HFF-Myc (cell line): ENCODE measurements around the gene PET100.

Source experiments
- DNase-seq: peaks from one replicate; pipeline ENCODE4 v3.0.0-alpha.2; 2011; ENCODE audit warnings: low read depth; ENCODE audit errors: extremely low read depth
- H3K4me3 ChIP-seq: replicated peaks from 2 replicates; pipeline ENCODE4 v1.5.1; 2011; ENCODE audit warnings: low read depth, mild to moderate bottlenecking, control low read depth, low read length
- TF ChIP-seq, protein P1 (sequence below): IDR thresholded peaks from 2 replicates; pipeline ENCODE4 v1.5.1; 2012; ENCODE audit warnings: mild to moderate bottlenecking, low read depth, low read length, control low read depth; ENCODE audit errors: missing control alignments

Gene PET100, protein sequence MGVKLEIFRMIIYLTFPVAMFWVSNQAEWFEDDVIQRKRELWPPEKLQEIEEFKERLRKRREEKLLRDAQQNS

DNA sequence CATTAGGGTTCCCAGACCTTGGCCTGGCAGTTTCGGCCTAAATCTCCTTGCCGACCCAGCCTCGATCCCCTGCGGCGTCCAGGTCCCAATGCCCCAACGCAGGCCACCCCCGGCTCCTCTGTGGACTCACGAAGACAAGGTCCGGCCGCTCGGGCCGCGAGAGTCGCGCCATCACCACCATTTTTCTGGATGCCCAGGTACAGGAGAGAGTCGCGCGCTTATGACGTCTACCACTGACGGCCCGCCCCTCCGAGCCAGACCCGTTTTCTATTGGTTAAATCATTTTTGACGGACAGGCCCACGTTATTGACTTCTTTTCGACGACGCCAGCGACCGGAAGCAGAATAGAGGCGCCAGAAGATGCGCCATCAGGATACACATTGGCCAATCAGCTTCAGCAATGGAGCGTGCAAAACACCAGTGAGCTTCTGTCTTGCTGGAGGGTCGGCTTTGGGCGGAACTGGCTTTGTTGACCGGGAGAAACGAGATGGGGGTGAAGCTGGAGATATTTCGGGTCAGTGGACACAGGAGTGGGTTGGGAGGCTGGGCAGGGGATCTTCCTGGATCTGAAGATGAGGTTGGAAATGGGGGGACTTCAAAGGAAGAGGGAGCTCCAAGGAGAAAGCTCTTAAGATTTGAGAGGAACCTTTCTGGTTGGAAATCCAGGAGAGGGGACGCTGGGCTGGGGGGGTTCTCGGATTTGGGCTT lies at the start of gene PET100, which contains the start of gene XAB2:
Gene PET100, plus strand, starts transcription at position 447 of the 708 bp plus-strand sequence. Its CDS starts 41 bp downstream, at position 488.
Gene XAB2, minus strand, starts transcription at position 199 of the 708 bp plus-strand sequence. Its CDS starts 18 bp downstream, at position 181.
- TF ChIP-seq, protein P1, sequence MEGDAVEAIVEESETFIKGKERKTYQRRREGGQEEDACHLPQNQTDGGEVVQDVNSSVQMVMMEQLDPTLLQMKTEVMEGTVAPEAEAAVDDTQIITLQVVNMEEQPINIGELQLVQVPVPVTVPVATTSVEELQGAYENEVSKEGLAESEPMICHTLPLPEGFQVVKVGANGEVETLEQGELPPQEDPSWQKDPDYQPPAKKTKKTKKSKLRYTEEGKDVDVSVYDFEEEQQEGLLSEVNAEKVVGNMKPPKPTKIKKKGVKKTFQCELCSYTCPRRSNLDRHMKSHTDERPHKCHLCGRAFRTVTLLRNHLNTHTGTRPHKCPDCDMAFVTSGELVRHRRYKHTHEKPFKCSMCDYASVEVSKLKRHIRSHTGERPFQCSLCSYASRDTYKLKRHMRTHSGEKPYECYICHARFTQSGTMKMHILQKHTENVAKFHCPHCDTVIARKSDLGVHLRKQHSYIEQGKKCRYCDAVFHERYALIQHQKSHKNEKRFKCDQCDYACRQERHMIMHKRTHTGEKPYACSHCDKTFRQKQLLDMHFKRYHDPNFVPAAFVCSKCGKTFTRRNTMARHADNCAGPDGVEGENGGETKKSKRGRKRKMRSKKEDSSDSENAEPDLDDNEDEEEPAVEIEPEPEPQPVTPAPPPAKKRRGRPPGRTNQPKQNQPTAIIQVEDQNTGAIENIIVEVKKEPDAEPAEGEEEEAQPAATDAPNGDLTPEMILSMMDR: no peak
- DNase-seq: peak; percentile 98
- H3K4me3 ChIP-seq: peak within 1 kb of the TSS; percentile 98

DNA sequence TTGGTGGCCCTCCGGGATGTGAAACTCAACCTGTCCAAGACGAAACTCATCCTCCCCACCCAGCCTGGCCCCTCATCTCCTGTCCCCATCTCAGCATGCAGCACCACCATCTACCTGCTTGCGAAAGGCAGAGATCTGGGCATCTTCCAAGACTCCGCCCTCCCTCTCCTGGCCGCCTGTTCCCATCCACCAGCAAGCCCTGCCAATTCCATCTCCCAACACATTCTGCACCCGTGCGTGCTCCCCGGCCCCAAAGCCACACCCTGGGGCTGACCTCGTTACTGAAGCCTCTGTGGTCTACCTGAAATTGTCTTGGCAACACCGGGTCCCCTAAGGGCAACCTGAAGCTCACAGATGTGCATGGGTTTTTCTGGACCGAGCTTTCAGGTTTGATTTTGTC lies 47.1 kb upstream of the PET100 start:
- TF ChIP-seq, protein P1: no peak
- DNase-seq: no peak
- no peak overlapping the region for H3K4me3 ChIP-seq

DNA sequence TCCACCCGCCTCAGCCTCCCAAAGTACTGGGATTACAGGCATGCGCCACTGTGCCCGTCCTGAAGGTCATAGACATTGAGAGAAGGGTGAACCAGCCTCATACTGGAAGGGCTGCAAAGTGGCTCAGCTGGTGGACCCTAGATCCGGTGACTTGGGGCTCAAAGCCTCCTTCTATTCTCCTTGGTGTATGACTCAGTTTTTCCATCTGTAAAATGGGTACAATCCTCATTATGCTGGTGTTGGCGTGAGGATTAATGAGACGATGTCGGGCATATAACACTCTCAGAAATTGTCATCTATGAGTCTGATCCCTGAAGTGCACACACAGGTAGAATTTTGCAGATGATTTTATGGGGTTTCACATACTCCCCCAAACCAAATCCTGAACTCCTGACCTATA lies 39.8 kb upstream of the PET100 start:
- TF ChIP-seq, protein P1: no peak
- DNase-seq: no peak

DNA sequence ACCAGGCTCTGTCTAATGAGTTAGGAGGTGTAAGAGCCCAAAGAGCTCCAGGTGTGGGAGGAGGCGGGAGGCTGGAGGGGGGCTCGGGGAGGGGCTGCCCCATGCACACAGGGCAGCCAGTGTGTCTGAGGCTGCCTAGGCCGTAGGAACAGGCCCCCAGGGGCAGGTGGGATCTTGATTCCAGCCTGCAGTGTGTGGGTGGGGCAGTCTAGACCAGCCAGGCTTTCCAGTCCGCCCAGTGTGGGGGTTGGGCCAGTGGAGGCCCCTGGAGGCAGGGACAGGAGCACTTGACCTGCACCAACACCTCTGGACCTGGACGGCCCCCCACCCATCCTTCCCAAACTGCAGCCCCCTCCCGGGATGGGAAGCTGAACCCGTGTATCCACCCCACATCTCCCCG lies 39.3 kb upstream of the PET100 start:
- TF ChIP-seq, protein P1: no peak
- no peak for DNase-seq
- no peak overlapping the region for H3K4me3 ChIP-seq

More for the DNA sequence above, 39.8 kb upstream of the PET100 start:
- H3K4me3 ChIP-seq: no peak overlapping the region

DNA sequence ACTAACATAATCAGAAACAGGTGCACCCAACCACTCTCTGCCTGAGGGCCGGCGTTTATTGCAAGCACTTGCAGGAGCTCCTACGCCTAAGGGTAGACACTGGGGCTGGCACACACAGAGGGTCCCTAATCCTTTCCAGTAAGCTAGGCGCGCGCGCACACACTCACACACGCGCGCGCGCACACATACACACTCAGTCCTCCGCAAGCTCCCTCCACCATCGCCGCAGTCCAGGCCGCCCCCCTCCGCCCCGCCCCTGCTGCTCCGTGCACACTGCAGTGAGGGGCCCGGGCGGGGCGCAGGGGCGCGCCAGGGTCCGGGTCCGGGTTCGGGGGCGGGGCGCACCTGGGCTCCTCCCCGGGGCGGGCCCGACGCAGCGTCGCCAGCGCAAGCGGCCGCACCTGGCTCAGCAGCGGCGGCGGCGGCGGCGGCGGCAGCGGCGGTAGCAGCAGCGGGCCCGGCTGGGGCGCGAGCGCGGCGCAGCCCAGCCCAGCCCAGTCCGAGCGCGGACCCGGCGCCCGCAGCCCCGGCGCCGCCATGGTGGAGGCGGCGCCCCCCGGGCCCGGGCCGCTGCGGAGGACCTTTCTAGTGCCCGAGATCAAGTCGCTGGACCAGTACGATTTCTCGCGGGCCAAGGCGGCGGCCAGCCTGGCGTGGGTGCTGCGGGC lies 34.0 kb upstream of the PET100 start, which contains the start of gene CAMSAP3:
Gene CAMSAP3, plus strand, starts transcription at position 398 of the 668 bp plus-strand sequence. Its CDS starts 140 bp downstream, at position 538.
- DNase-seq: peak; percentile 27
- TF ChIP-seq, protein P1: no peak
- no peak within 1 kb of the TSS for H3K4me3 ChIP-seq

DNA sequence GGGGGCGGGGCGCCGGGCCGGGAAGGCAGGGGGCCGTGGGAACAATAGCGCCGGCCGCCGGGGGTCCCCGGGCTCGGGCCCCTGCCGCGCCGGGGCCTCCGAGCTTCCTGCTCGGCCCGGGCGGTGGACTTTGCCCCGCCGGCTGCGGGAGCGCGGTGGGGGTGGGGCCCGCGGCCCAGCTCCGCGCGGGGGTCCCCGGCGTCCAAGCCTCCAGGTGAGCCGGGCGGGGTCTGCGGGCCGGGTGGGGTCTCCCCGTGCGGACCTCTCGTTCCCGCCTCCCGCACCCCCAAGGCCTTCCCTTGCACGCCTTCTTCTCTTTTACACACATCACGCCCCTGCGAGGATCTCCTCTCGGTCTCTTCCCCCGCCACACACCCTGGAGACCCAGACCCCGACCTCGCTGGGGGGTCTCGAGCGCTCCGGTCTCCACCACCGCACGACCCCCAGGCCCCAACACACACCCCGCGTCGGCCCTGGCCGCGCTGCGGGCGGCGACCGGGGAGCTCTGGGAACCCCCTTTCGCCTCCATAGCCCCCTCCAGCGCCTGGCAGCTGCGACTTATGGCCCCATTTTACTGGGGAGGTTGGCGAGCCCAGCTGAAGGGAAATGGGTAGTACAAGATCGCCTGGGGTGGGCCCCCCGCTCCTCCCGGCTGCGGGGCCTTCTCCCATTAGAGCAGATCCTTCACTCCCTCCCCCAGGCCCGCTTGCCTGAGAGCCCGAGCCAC lies 33.2 kb upstream of the PET100 start:
- H3K4me3 ChIP-seq: no peak overlapping the region
- no peak for DNase-seq
- TF ChIP-seq, protein P1: no peak
